Astrocyte of the cerebellum (primary cell): Measurements from ENCODE around the gene POLD1.

ENCODE experiments used
- DNase-seq: peaks from one replicate; pipeline ENCODE4 v3.0.0-alpha.2; 2011; ENCODE audit warnings: low read depth
- H3K4me3 ChIP-seq: 2 replicates; pipeline ENCODE4 v1.5.1; 2011; ENCODE audit warnings: mild to moderate bottlenecking, low read depth, low read length, moderate library complexity
- CTCF ChIP-seq: IDR thresholded peaks from 2 replicates; pipeline ENCODE4 v1.5.1; 2012; ENCODE audit warnings: low read length, low read depth, moderate library complexity, mild to moderate bottlenecking; ENCODE audit errors: missing control alignments
- in situ Hi-C: cut with HindIII; loops from 2 replicates; pipeline ENCODE4 v1.10.0; 2017; ENCODE audit warnings: low sequenced_read_pairs

The POLD1 gene

GRCh38 chr19:50378863-50379236 lies 5.3 kb upstream of the POLD1 start:
- in situ Hi-C loops: no loop called here
- no peak overlapping the region for H3K4me3 ChIP-seq
- DNase-seq: no peak
- TF ChIP-seq CTCF: no peak

GRCh38 chr19:50379602-50380001 lies 4.5 kb upstream of the POLD1 start:
- TF ChIP-seq CTCF: no peak
- in situ Hi-C loops: no loop called here
- no peak for DNase-seq
- no peak overlapping the region for H3K4me3 ChIP-seq

- in situ Hi-C loops: no loop called here
- DNase-seq: no peak
- no peak overlapping the region for H3K4me3 ChIP-seq
- TF ChIP-seq CTCF: no peak
Measured at GRCh38 chr19:50380137-50380536, 4.0 kb upstream of the POLD1 start.

- H3K4me3 ChIP-seq: no peak overlapping the region
- in situ Hi-C loops: no loop called here
- no peak for DNase-seq
- TF ChIP-seq CTCF: no peak
Measured at GRCh38 chr19:50380751-50381151, 3.4 kb upstream of the POLD1 start.

- DNase-seq: no peak
- TF ChIP-seq CTCF: no peak
- in situ Hi-C loops: no loop called here
- no peak overlapping the region for H3K4me3 ChIP-seq
Measured at GRCh38 chr19:50381881-50382729, 2.0 kb upstream of the POLD1 start.

GRCh38 chr19:50383001-50383851 lies 921 bp upstream of the POLD1 start:
- no peak for TF ChIP-seq CTCF
- no peak for DNase-seq
- in situ Hi-C loops: no loop called here
- H3K4me3 ChIP-seq: peak overlapping the region; percentile 66
